ENCODE results near the gene STX12.
A peak's percentile ranks its signal among the peaks of the same experiment; 100 is the strongest.
"Not testable (repeated sequence)": the region's sequence is repeated elsewhere in the genome, so short reads cannot be mapped to it uniquely, and the experiment has no call there.

STX12 gene

GRCh38 chr1:27787895-27788294, 14.9 kb downstream of the STX12 start:
- DNase-seq (ENCODE audit: low read depth) = peak; percentile 87
- TF ChIP-seq CTCF (conservative IDR thresholded peaks at IDR 0.05; ENCODE audit: low read depth, low read length) = no peak

GRCh38 chr1:27789540-27790041, 16.6 kb downstream of the STX12 start:
- H3K4me3 ChIP-seq (ENCODE audit: low read depth, low read length) = no peak overlapping the region
- DNase-seq (ENCODE audit: low read depth) = peak; percentile 70
- TF ChIP-seq CTCF (conservative IDR thresholded peaks at IDR 0.05; ENCODE audit: low read depth, low read length) = no peak

More at GRCh38 chr1:27787895-27788294, 14.9 kb downstream of the STX12 start:
- no peak overlapping the region for H3K4me3 ChIP-seq (ENCODE audit: low read depth, low read length)

GRCh38 chr1:27790270-27790669, 17.3 kb downstream of the STX12 start:
- H3K4me3 ChIP-seq (ENCODE audit: low read depth, low read length); DNase-seq (ENCODE audit: low read depth): not testable (repeated sequence)

- DNase-seq (ENCODE audit: low read depth) = no peak
- H3K4me3 ChIP-seq (ENCODE audit: low read depth, low read length) = no peak overlapping the region
- no peak for TF ChIP-seq CTCF (conservative IDR thresholded peaks at IDR 0.05; ENCODE audit: low read depth, low read length)
Measured at GRCh38 chr1:27795601-27796000, 22.6 kb downstream of the STX12 start.

GRCh38 chr1:27804791-27805190, 31.8 kb downstream of the STX12 start:
- TF ChIP-seq CTCF (conservative IDR thresholded peaks at IDR 0.05; ENCODE audit: low read depth, low read length) = no peak
- no peak overlapping the region for H3K4me3 ChIP-seq (ENCODE audit: low read depth, low read length)
- DNase-seq (ENCODE audit: low read depth) = no peak

GRCh38 chr1:27806758-27807157, 33.7 kb downstream of the STX12 start:
- no peak for TF ChIP-seq CTCF (conservative IDR thresholded peaks at IDR 0.05; ENCODE audit: low read depth, low read length)
- no peak for DNase-seq (ENCODE audit: low read depth)
- H3K4me3 ChIP-seq (ENCODE audit: low read depth, low read length) = no peak overlapping the region

- no peak for TF ChIP-seq CTCF (conservative IDR thresholded peaks at IDR 0.05; ENCODE audit: low read depth, low read length)
- no peak overlapping the region for H3K4me3 ChIP-seq (ENCODE audit: low read depth, low read length)
- DNase-seq (ENCODE audit: low read depth) = peak; percentile 48
Measured at GRCh38 chr1:27807385-27807784, 34.4 kb downstream of the STX12 start.

- H3K4me3 ChIP-seq (ENCODE audit: low read depth, low read length); DNase-seq (ENCODE audit: low read depth): not testable (repeated sequence)
Measured at GRCh38 chr1:27808131-27808530, 35.1 kb downstream of the STX12 start.

Measured in choroid plexus epithelial cell (primary cell).